MV-4-11 (cell line): ENCODE measurements around the gene ZBTB7C.
A peak's percentile ranks its signal among the peaks of the same experiment; 100 is the strongest.

Experiments used
- DNase-seq: peaks from one replicate; lab custom pipeline; 2025; lab: John Stamatoyannopoulos, UW

The ZBTB7C gene

GRCh38 chr18:48390641-48391040 is 18.5 kb downstream of the ZBTB7C start:
- no peak for DNase-seq

GRCh38 chr18:48388478-48388877 is 20.7 kb downstream of the ZBTB7C start:
- no peak for DNase-seq

DNA sequence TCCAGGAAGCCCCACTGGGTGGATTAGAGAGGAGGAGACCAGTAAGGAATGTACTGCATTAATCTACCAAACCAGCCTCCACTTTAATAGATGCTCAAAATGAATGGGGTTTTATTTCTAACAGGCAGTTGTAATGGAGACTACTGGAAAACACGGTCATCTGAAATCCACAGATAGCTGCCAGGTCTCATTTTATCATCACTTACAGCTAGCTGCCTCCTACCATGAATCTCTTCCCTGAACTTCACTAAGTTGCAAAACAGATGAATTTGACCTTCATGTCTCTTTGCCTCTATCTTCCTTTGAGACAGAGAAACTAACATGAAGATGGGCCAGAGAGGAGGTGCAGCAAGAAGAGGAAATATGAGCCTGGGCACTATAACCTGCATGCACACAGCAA is 21.9 kb downstream of the ZBTB7C start:
- DNase-seq, result no peak

DNA sequence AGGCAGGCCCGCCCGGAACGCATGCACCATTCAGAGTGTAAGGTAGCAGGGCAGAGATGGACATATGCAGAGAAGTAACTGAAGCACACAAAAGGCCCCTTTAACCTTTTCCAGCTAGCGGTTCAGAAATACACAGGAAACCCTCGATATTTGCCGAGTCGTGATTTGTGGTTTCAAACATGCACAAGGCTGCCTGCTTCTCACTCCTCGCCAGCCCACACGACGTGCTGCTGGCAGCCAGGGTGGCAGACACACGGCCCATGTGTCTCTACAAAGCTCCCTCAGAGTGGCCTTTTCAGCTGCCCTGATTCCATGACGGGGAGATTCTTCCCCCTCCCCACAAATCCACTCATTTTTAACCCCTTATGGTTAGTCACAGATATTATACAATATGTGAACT is 23.6 kb downstream of the ZBTB7C start:
- DNase-seq, result no peak

DNA sequence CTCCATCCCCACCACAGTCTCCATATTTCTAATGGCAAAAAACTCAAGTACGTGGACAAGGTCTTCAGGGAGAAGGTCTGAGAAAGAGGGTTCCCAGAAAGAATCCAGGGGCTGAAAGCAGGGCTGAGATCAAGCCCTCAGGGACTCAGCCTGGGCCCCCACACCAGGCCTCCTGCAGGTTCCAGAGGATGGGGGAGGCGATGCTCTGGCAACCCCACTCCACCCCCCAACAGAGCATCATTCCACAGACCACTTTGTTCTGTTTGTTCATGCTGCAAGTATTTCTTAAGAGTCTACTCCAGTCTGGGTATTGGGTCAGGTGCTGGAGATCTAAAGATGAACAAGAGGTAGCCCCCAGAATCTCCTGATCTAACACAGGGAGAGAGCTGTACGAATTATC is 32.2 kb downstream of the ZBTB7C start:
- no peak for DNase-seq

- DNase-seq, result no peak
Measured at GRCh38 chr18:48376406-48376805, 32.8 kb downstream of the ZBTB7C start.

DNA sequence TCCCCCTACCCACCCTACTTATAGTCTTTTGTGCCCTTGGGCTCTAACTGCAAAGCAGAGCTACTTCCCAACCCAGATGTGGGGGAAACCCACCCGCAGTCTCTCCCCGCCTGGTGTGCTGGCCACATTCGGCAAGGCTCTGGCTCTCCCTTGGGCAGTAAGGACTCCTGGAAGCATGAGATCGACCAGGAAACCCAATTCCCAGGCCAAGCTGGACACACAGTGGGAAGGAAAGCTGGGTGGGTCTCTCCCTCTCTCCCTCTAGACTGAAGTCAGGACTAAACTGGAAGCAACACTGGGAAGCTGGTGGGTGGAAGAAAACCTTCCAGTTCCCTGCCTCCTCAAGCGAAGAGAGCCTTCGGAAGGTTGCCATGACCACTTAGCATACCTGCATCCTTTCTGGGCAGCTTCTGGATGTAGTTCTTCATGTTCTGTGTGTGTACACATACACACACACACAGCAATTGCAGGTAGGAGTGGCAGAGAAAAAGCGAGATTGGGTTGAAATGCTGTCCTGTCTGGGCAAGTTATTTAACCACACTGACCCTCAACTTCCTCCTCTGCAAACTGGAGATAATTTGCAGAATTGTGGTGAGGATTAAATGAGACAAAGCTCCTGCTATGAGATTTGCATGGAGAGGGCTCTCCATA is 33.9 kb downstream of the ZBTB7C start:
- DNase-seq, result peak; percentile 22

DNA sequence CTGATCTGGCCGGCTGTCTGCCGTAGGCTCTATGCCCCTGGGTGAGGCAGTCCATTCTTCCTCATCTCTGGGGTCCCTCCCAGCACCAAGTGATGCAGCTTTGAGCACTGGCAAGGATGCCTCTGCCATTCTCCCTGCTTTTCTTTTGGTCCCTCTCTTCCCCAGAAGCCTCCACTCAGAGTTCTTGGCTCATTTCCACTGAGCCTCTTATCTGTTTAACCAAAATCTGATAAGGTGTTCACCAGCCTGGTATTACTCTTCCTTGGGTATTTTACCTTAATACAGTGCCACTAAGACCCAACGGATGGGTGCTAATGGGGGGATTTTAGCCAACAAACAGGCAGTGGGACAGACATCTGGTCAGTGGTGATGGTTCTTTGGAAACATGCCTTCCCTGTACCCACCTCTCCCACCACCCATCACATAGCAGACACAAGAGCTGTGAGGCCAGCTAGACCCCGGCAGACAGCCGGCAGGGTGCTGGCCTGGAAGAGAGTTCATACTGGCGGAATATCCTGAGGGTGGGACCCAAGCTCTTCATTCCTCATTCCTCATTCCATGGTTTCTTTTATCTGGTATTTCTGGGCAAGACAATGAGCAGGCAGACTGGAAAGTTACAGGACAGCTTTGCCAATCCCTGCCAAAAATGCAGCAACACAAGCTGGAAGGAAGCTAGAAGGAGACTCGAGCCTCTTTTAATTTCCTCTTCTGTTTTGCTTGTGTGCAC is 34.6 kb downstream of the ZBTB7C start:
- no peak for DNase-seq

- DNase-seq, result no peak
Measured at GRCh38 chr18:48371854-48372602, 37.2 kb downstream of the ZBTB7C start.

DNA sequence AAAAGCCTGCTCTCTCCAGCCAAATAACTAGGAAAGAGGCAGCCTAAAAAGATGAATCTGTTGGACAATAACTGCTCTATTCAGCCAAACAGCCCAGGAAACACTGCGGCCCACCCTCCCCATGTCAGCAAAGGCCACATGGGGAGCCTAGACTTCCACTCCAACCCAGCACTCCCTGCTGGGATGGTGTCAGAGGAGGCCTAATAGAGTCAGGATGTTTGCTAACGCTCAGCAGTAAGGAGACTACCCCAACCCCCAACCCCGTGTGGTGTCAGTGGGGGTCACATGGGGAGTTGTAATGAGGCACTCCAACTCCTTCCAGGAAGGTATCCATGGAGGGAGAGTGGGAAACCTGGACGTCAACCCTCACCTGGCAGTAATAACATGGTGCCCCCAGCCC is 41.6 kb downstream of the ZBTB7C start:
- DNase-seq, result no peak

GRCh38 chr18:48365965-48366364 is 43.2 kb downstream of the ZBTB7C start:
- no peak for DNase-seq

DNA sequence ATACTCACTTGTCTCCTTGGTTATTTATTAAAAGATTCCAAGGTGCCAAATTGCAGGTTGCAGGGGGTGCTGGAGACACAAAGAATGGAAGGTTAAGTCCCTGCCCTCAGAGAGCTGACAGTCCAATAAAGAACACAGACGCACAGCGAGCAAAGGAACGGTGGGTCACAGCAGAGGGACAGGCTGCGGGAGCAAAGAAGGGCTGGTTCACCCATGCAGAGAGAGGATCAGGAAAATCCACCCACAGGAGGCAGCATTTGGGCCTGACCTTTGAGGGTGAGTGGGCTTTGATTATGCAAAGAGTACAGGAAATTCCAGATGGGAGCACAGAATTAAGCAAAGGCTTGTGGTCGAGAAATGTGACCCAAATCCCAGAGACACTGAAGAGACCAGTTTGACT is 45.0 kb downstream of the ZBTB7C start:
- DNase-seq, result no peak

GRCh38 chr18:48363175-48363574 is 46.0 kb downstream of the ZBTB7C start:
- no peak for DNase-seq

- DNase-seq, result no peak
Measured at GRCh38 chr18:48361801-48362200, 47.4 kb downstream of the ZBTB7C start.

GRCh38 chr18:48360376-48361021 is 48.7 kb downstream of the ZBTB7C start:
- no peak for DNase-seq

DNA sequence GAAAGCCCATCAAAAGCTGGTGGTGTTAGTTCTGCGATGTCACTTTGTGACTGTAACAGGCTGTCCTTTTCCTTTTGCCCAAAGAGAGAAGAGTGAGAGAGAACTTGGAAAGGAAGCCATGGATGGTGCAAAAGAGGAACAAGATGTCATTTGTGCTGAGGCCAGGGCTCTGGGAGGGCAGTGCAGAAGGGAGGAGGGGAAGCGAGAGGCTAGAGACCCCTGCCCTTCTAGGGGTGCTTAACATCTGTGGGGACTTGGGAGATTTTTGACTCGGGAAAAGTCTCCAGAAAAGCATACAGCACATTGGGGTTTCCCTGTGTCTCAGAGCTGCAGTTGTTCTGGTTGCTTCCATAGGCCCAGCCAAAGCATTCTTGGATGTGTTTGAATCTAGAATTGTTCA is 49.6 kb downstream of the ZBTB7C start:
- no peak for DNase-seq

DNA sequence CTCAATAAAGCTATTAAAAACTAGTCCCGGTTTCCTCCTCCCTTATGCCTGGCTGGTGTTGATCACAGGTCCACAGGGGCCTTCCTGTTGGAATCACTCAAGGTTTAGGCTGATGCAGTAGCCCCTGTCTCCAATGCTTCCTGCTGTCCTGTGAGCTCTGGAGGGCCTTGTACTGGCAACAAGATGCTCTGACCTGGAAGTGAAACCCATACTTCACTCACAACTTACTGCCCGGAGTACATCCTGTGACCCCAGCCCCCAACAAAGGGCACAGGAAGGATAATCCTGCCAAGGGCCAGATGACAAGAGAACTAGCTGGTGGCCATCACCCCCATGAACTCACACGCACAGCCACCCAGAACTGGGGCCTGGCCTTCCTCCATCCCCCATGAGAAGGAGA is 50.3 kb downstream of the ZBTB7C start:
- DNase-seq, result peak; percentile 11

DNA sequence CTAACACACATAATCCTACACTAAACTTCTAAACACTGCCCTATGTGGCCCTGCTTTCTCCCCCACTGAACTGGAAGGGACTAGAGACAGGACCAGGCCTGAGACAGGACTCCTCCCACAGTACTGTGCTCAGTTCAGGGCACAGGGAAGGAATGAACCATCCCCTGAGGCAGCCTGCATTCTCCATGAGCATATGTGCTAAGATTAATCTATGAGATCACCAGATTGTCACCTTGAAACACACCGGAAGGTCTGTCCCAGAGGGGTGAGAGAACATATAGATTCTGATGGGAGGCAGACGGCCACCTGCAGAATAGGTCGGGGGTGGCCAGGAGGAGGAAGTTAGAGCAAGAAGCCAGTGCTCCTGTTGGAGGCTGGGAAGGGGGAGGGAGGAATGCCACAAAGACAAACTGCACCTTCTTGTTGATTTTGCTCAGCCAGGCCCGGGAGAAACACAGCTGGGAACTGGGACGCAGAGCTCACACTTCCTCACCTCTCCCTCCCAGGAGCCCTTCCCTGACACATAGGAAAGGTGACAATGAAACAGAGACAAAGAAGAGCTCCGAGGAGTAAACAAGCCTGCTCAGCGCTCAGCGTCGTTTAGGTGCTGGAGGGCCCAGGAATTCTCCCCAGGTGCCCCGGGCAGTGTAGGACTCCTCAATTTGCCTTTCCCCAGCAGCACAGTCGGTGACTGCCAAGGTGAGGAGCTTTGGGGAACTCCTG is 52.1 kb downstream of the ZBTB7C start:
- DNase-seq, result no peak

DNA sequence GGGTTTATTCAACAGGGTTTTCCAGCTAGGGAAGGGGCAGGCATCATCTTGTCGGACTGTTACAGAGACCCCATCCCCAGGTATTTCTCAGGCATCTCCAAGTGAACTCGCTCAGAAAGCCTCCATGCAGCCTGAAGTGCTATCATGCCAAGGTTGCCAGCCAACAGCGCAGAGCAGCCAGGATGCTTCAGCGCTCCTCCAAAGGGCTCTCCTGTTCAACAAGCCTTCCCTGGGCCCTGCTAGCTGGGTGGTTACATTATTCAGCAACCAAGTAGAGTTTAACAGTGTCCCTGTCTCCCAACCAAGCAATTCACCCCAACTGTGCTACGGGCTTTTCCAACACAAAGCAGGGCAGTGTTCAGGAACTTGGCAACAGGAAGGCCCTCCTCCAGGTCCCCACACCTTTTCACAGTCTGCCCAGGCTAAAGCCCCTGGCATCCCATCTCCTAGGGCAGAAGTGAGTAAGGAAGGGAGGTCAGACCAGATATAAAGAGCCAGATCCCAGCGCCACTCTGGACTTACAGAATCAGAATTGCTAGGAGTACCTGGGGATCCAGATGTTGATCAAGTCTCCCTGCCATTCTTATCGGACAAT is 52.9 kb downstream of the ZBTB7C start:
- DNase-seq, result no peak

DNA sequence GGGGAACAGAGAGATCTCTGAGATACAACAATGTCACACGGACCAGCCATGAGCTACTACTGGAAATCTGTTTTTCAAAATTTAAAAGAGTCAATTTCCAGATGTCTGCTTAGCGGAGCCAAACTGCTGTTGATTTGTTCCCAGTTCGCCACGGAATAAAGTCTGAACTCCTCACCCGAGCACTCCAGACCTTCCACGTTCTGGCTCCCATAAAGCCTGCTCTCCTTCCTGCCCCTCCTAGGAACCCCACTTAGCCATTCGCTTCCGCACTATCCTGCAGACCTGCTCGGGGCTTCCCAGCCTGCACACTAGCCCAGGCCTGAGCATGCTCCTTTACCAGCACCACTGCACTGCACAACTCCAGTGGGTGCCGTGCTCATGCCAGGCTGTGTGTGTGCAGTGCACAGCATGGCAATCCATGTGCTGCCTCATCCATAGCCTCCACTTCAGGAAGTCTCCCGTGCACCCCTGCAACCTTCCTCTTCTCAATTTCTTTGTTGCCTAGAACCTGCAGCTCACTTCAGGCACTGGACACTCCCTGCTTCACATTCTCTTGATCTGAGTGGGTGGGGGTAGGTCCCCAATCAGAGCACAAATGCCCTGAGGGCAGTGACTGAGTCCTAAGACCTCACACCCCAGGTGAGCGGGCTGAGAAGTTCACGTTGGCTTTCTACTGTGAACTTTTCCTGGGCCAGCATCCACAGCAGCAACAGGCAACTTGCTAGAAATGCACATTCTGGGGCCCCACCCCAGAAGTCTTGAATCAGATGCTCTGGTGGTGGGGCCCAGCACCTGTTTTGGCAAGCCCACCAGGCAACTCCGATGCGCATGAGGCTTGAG is 53.7 kb downstream of the ZBTB7C start:
- no peak for DNase-seq
